HepG2 (cell line): Measurements from ENCODE around the gene SEC14L2.

ENCODE experiments used
- BCL3 ChIP-seq: sonication (generic); formaldehyde crosslinking; IDR thresholded peaks from 2 replicates; pipeline ENCODE4 v1.5.1; 2020; ENCODE audit warnings: mild to moderate bottlenecking, missing genetic modification reagents, moderate library complexity
- ZFX ChIP-seq: sonication (generic); formaldehyde crosslinking; IDR thresholded peaks from 2 replicates; pipeline ENCODE4 v1.4.0; 2020; ENCODE audit warnings: mild to moderate bottlenecking, low read depth, missing genetic modification reagents, moderate library complexity

GRCh38 chr22:30460147-30460546 lies 63.3 kb downstream of the SEC14L2 start:
- TF ChIP-seq BCL3 (CRISPR knock-in tag) (no peak), ZFX (no peak)
